Glomerular endothelial cell (primary cell): ENCODE measurements around the gene HSF5. TPM values are rescaled to one million over a fixed set of nuclear protein-coding genes. Genes with fewer than 3 reads are reported as not detected.

Experiments
- DNase-seq: peaks from one replicate; pipeline ENCODE4 v3.0.0-alpha.2; 2011; ENCODE audit warnings: low read depth, low spot score; ENCODE audit errors: extremely low read depth
- total RNA-seq: library from RNA; depleted of rRNA; stranded (reverse); fragments of >200 nt; gene quantifications from 2 replicates; pipeline ENCODE4 v1.2.3, GENCODE V29; 2015

Gene HSF5
- total RNA-seq, 1 donor from 2014 or later, result not detected

GRCh38 chr17:58373003-58373402, 115.2 kb downstream of the HSF5 start:
- DNase-seq, result no peak

- DNase-seq, result no peak
These were observed 116.8 kb downstream of the HSF5 start for GRCh38 chr17:58371300-58371950.

GRCh38 chr17:58370716-58371115, 117.5 kb downstream of the HSF5 start:
- no peak for DNase-seq

GRCh38 chr17:58370309-58370708, 117.9 kb downstream of the HSF5 start:
- no peak for DNase-seq

Other genes starting within 250 kb of the HSF5 start
- not detected in 2 replicates for gene LPO, start 249.8 kb downstream of the HSF5 start, total RNA-seq
- gene MPO, start 207.5 kb downstream of the HSF5 start, total RNA-seq, result 0.12 and 0.24 TPM in 2 replicates
- gene TSPOAP1, start 159.6 kb downstream of the HSF5 start, total RNA-seq, result 0.05 and 0.06 TPM in 2 replicates
- gene SUPT4H1, start 136.2 kb downstream of the HSF5 start, total RNA-seq, result 45.0 and 45.8 TPM in 2 replicates
- 0.05 TPM in 1 of 2 replicates, not detected in the other for gene RNF43, start 70.9 kb downstream of the HSF5 start, total RNA-seq
- 27.0 and 38.4 TPM in 2 replicates for gene MTMR4, start 26.2 kb upstream of the HSF5 start, total RNA-seq
- not detected in 2 replicates for gene TEX14, start 203.6 kb upstream of the HSF5 start, total RNA-seq
- gene RAD51C, start 204.2 kb upstream of the HSF5 start, total RNA-seq, result 22.2 and 34.7 TPM in 2 replicates